ENCODE results near the gene RPS6KA1. TPM values are rescaled to one million over a fixed set of nuclear protein-coding genes. Genes with fewer than 3 reads are reported as not detected.

Gene RPS6KA1
- total and polyA plus RNA-seq, 10 of the 15 experiments (the other 5 are each of a cell fraction or from before 2014, with no cell fraction given) = 5.0 to 136 (median 91.5) TPM

GRCh38 chr1:26537951-26538352 lies 8.4 kb downstream of the RPS6KA1 start (continued):
- TF ChIP-seq CUX1 (IDR thresholded peaks at IDR 0.05; ENCODE audit: insufficient replicate concordance, low read depth, low read length) (no peak), HDAC2 (IDR thresholded peaks at IDR 0.05) (no peak)

GRCh38 chr1:26538480-26539412 lies 9.2 kb downstream of the RPS6KA1 start:
- H3K36me3 ChIP-seq (ENCODE audit: control insufficient read depth in 2 of 2, insufficient read depth in 2 of 2, low read length in 1 of 2) = peaks cover 0 to 1% of the 10 kb centered on the region in 2 experiments; a peak in 3 of 4 replicates
- no peak for ATAC-seq
- no peak overlapping the region for H2AFZ ChIP-seq (ENCODE audit: control insufficient read depth, low read depth, low read length)
- intact Hi-C loops (cut with micrococcal nuclease; ENCODE audit: unreplicated experiment) = no loop called here
- no peaks in the 10 kb centered on the region for H4K20me1 ChIP-seq (ENCODE audit: control insufficient read depth, insufficient read depth)
- 65% methylated on average over 14 of the region's 14 CpGs for WGBS (ENCODE audit: insufficient coverage, insufficient replicate concordance, low lambda C conversion rate, missing lambda C conversion rate)
- H3K27ac ChIP-seq (ENCODE audit: control insufficient read depth, insufficient read depth) = no peak overlapping the region
- ChIA-PET POLR2A (interaction anchor here (0.5 to 2.3 kb wide), 14 partner anchors 8 to 220 kb away, joined by 3 to 9 read pairs (median 4); no protein-coding TSS in a partner anchor), RAD21 (ENCODE audit: unreplicated experiment) (interaction anchor here (0.5 to 4.4 kb wide), 20 partner anchors 8 to 250 kb away, joined by 3 to 28 read pairs (median 4); partner anchors contain the start of gene RPS6KA1), CTCF (interaction anchor here (0.8 to 6.0 kb wide), 37 partner anchors 9 to 350 kb away, joined by 3 to 123 read pairs (median 7); partner anchors contain the start of genes CEP85, PIGV and RPS6KA1), SMC1A (ENCODE audit: uncharacterized antibody, unreplicated experiment) (interaction anchor here (0.5 to 5.1 kb wide), 23 partner anchors 8 to 252 kb away, joined by 3 to 53 read pairs (median 4); partner anchors contain the start of genes DHDDS and RPS6KA1)
- H3K4me3 ChIP-seq = no peak overlapping the region
- H3K4me1 ChIP-seq (ENCODE audit: control insufficient read depth, insufficient read depth, low read length) = peaks cover 60% of the 10 kb centered on the region
- BruUV-seq (replicated peaks) = no TSS peak
- H3K9ac ChIP-seq (ENCODE audit: control insufficient read depth, insufficient read depth, low read length) = no peak overlapping the region
- H3K27me3 ChIP-seq (replicated peaks in 1 of 2; ENCODE audit: control insufficient read depth in 2 of 2, insufficient read depth in 2 of 2, low read length in 1 of 2) = no peaks in the 10 kb centered on the region
- peaks cover 9% of the 10 kb centered on the region for H3K79me2 ChIP-seq (ENCODE audit: control insufficient read depth, insufficient read depth, low read length)
- no peaks in the 10 kb centered on the region for H3K9me3 ChIP-seq (replicated peaks; ENCODE audit: control insufficient read depth, insufficient read depth, low read length)
- peak; percentile 41 for FAIRE-seq
- no peak overlapping the region for H3K4me2 ChIP-seq (ENCODE audit: control insufficient read depth, insufficient read depth)
- DNase-seq (ENCODE audit: low read depth, low spot score) = no peak
- in situ Hi-C loops (cut with MboI) = no loop called here
- TF ChIP-seq CEBPZ (IDR thresholded peaks at IDR 0.05; ENCODE audit: low read depth, low read length) = no peak
- no peak for TF ChIP-seq MLLT1 (IDR thresholded peaks at IDR 0.05)
- no peak for TF ChIP-seq EZH2 (IDR thresholded peaks at IDR 0.05; ENCODE audit: borderline replicate concordance, control insufficient read depth, low read depth, low read length)
